NCI-H2081 treated with DMSO at 0.1 percent for 48 hours (cell line): ENCODE measurements around the gene STK32C.
"Not testable (repeated sequence)": the region's sequence is repeated elsewhere in the genome, so short reads cannot be mapped to it uniquely, and the experiment has no call there.

Experiments
- DNase-seq: peaks from one replicate; lab custom pipeline; 2025; lab: John Stamatoyannopoulos, UW

Gene STK32C

DNA sequence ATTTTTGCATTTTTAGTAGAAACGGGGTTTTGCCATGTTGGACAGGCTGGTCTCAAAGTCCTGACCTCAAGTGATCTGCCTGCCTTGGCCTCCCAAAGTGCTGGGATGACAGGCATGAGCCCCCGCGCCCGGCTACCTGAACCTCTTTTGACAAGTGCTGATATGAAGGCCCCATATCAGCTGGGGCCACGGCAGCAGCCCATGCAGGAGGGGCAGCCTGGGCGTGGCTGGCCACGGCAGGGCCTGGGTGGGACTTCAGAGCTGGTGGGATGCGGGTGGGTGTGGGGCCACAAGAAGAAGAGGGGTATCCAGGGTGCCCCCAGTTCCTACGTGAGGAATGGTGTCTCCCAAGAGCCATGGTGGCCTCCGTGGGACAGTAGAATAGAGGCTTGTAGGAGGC, 31.1 kb upstream of the STK32C start:
- no peak for DNase-seq

DNA sequence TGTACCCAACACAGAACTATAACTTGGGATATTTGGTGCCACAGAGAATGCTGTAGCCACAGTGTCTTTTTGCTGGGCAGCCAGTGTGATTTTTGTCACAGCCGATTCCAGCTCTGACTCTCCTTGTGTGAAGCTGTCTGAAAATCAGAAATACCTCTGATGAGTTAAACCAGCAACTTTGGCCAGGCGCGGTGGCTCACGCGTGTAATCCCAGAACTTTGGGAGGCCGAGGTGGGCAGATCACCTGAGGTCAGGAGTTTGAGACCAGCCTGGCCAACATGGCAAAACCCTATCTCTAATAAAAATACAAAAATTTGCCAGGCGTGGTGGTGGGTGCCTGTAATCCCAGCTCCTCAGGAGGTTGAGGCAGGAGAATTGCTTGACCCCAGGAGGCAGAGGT, 30.1 kb upstream of the STK32C start:
- not testable (repeated sequence) for DNase-seq

DNA sequence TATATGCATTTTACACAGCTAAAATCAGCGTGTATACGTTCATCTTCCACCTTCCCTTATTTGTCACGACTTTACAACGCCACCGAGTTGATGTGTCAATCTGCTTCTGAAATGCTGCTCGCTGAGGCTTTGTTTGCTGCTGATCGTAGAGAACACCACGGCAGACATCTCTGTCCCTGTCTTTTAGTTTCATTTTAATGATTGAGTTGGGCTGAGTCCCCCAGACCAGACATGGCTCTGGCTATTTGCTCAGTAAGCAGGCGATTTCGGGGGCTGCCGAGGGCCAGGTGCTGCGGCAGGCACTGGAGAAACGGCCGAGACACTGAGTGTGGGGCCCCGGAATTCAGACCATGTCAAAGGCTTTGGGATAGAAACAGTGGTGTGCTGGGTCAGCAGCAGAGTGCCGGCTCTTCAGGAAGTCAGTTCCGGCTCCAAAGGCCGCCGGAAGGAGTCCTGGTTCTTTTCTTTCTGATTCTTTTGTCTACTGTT, 29.2 kb upstream of the STK32C start:
- DNase-seq = no peak

DNA sequence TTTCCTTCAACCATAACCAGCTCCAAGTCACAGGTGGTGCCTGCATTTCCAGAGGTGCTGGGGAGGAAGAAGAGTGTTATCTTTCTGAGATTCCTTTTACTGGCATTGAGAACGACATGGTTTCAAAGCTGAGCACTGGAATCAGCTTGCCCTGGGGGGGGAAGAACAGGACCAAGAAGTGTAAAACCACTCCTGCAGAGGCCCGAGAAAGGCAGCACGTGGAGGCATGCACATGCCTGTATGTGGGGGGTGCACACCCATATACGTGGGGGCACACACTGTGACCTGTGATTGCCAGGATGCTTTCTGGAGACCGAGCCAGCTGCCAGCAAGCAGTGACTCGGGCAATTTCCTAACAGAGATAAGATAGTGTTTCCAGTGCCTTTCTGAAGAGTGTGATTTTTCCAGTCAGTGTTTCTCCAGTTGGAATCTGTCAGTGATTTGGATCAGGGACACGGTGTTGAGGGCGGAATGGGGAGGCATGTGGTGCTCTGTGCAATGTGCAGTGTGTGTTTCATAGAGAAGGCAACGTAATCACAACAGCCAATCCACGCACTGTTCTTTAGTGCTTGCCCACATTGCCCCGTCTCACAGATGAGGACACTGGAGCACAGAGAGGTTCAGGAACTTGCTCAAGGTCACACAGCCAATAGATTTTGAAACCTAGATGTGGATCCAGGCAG, 28.5 kb upstream of the STK32C start:
- DNase-seq = no peak

DNA sequence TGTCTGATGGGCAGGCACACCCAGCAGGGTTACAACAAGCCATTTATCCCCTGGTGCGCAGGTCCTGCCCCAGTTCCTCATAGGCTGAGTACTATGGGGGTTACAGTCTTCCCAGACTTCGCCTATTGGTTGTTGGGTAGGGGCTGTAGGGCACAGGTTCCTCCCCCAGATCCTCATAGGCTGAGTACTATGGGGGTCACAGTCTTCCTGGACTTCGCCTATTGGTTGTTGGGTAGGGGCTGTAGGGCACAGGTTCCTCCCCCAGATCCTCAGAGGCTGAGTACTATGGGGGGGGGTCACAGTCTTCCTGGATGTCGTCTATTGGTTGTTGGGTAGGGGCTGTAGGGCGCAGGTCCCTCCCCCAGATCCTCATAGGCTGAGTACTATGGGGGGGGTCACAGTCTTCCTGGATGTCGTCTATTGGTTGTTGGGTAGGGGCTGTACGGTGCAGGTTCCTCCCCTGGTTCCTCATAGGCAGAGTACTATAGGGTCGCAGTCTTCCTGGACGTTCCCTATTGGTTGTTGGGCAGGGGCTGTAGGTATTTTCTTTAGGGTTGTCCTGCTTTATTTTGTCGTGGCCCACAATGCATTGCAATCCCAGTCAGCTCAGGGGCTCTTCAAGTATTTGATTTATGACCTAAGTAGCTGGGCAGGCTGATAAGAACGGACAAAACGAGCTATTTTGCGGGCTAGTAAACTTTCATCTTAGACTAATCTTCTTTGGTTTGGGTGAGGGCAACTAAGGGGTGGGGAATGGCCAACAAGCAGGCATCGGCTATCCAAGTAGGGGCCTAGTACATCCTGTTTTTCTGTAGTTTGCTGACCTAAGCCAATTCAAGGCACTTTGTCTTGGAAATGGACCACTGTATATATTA, 27.7 kb upstream of the STK32C start:
- DNase-seq = no peak

DNA sequence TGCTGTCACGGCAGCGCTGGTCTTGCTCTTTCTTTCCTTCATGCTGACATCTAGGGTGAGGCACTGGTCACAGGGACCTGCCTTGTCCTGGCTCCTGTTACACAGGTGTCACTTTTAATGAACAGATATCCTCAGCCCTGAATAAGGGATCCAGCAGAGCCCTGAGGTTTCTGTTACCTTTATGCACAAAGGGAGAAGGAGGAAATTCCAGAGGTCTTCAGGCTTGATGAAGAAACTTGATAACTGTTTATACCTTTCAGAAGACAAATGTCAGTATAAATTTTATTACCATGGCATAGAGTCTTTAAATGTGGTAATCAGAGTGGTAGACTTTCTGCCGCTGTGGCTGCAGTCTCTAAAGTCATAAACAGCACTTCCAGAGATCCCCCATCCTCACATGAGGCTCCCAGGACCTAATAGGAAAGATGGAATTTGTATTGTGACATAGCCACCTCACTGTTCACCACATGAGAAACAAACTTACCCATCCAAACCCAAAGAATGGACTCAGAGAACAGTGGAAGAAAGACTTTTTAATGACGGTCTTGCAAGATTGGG, 27.0 kb upstream of the STK32C start:
- no peak for DNase-seq

DNA sequence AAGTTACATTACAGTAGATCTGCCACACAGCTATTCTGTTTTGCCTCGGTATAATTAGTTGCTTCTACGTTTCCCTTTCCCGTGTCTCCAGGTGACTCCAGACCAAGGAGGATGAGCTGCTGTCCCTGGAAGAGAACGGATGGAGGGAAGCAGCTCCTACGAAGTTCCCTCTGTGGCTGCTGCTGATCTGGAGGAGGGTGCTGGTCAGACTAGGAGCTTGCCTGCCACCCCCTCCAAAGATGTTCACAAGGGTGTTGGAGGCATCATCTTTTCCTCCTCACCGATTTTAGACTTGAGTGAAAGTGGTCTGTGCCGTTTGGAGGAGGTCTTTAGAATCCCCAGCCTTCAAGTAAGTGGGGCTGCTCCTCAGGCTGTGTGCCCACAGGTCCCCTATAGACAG, 25.6 kb upstream of the STK32C start:
- DNase-seq = no peak

DNA sequence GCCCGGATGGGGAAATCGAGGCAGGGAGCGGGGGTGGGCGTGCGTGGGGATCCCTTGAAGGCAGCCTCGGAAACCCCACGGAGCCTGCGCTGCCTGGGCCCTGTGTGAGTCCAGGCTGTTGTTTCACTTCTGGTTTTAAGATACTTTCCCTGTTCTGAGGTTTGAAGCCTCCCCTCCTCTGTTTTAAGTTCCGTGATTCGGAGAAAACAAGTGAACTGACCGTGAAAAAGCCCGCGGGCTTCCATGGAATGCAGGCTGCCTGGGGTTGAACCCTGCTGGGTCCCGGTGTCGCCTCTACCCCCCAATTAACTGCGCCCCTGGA, 24.6 kb upstream of the STK32C start:
- no peak for DNase-seq

DNA sequence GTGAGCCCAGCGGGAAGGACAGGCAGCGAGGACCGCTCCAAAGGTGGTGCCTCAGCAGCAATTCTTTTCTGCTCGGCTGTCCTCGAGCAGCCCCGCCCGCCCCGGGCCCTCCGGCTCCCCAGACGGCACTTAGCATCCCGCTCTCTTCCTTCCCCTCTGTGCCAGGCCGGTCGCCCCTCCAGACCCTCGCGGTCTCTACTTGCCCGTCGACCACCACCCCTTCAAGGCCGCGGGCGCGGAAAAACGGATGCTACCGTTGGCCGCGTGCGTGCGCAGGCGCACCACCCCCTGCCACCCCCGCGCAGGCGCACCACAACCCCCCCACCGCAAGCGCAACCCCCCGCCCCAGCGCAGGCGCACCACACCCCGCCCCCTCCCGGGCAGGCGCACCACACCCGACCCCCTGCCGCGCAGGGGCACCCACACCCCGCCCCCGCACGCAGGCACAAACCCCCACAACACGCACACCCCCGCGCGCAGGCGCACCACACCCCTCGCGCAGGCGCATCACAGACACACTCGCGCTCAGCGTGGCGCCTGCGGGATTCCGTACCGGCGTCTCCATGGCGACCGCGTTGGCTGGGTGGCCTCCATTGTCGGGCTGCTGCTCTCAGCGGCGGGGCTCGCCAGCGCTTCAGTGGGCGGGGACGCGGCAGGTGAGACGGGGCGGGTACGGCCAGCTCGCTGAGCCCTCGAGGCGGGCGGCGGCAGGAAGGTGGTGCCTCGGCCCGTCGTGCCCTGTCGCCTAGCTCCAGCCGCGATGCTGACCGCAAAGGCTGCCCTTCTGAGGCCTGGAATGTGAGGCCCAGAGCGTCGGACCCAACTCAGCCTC, 24.1 kb upstream of the STK32C start, which contains the start of gene LRRC27:
Gene LRRC27 (plus strand): TSS at position 593 of the 832 bp plus-strand sequence. CDS start 1,332 bp downstream, outside the sequence.
- peak; percentile 75 for DNase-seq

DNA sequence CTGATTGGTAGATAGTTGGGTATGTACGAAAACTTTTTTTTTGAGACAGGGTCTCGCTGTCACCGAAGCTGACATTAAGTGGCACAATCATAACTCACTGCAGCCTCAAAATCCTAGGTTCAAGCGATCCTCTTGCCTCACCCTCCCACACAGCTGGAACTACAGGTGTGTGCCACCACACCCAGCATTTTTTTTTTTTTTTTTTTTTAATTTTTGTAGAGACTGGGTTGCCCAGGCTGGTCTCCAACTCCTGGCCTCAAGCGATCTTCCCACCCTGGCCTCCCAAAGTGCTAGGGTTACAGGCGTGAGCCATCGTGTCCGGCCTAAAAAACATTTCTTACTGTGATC, 22.7 kb upstream of the STK32C start:
- DNase-seq = no peak

DNA sequence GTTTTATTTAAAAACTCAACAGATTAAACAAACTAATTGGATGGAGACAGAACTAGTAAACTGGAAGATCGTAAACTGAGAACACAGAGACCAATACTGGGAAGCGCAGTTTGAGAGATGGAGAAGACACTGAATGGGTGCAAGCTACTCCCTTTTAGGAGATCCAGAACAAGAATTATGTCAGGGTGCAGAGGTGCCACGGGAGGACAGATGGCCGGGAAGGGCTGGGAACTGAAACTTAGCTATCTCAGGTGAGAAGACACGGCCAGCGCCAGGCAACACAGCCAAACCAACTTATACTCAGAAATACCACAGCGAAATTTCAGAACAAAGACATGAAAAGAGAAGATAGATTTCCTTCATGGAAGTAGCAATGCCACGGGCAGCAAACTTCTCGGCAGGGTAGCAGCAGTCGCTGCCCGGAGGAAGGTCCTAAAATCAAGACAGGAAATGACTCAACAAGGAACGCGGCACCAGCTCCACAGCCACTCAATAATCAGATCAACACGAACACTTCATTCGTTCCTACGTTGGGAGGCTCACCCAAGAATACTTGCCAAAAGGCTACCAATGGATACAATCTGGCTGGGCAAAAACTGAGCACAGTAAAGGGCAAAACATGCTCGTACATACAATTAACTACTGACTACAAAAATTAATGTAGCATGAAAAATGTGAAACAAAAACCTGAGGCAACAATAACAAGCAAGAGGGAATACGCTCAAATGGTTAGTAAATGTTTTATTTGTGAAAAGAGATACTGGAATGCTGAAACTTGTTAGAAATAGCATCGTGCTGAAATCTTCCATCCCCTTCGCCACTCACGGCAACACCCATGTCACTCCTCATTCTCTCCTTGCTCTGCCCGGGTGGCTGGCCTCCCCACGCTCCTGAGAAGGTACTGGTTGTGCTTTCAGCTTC, 22.1 kb upstream of the STK32C start:
- no peak for DNase-seq

DNA sequence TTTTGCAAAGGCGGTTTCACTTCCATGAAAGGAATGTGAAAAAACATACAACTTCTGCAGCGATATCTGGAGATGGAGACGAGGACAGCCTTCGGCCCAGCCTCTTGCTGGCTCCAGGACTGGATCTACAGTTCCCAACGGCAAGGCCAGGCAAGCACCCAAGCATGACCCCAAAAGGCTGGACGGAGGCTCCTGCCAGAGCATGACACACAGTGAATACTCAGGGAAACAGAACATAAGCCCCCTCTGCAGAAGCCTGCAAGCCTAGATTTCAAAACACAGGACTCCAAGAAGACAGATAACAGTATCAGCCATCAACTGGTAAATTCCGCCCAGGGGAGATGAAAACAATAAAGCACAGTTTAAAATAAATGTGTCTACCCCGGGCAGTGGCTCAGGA, 21.0 kb upstream of the STK32C start:
- DNase-seq = no peak

DNA sequence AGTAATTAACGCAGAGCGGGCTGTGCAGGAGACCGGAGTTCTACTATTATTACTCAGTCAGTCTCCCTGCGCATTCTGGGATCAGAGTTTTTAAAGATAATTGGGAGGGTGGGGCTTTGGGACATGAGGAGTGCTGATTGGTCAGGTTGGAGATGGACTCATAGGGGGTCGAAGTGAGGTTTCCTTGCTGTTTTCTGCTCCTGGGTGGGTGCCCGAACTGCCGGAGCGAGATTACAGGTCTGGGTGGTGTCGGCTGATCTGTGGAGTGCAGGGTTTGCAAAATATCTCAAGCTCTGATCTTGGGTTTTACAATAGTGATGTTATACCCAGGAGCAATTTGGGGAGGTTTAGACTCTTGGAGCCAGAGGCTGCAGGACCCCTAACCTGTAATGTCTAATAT, 20.4 kb upstream of the STK32C start:
- no peak for DNase-seq

DNA sequence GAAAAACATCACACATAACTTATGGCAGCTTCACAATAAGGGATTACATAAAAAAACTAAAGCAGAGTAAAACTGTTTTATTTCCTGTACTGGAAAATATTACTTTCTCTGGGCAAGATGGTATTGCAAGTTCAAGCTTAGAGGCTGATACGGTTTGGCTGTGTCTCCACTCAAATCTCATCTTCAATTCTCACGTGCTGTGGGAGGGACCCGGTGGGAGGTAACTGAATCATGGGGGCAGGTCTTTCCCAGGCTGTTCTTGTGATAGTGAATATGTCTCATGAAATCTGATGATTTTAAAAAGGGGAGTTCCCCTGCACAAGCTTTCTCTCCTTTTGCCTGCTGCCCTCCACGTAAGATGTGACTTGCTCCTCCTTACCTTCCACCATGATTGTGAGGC, 19.2 kb upstream of the STK32C start:
- no peak for DNase-seq

DNA sequence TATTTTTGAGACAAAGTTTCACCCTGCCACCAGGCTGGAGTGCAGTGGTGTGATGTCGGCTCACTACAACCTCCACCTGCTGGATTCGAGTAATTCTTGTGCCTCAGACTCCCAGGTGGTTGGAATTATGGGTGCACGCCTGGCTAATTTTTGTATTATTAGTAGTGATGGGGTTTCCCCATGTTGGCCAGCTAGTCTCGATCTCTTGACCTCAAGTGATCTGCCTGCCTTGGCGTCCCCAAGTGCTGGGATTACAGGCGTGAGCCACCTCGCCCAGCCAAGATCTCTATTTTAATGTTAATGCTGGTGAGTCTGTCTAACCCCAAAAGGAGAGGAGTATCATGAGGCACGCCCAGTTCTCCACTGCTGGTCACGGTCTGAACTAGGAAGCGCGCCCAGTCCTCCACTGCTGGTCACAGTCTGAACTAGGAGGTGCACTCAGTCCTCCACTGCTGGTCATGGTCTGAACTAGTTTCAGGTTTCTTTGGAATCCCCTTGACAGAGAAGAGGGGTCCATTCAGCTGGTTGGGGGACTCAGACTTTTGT, 18.7 kb upstream of the STK32C start:
- no peak for DNase-seq

DNA sequence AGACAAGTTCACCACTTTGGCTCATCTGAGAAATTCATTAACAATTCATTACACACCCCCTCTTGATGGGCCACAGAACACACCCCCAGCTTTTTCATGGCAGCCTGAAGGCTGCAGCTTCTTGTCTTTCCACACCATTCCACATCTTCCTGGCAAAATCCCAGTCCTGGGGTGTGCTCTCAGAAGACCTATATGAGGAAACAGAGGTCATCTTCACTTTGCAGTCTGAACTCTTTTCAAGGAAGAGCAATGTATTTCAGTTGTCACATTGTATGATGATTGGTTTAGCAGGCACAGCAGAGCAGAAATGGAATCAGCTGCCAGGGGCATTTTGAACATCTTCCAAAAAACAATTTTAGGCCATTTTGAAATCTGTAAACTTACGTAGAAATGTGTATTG, 16.4 kb upstream of the STK32C start:
- DNase-seq = no peak

DNA sequence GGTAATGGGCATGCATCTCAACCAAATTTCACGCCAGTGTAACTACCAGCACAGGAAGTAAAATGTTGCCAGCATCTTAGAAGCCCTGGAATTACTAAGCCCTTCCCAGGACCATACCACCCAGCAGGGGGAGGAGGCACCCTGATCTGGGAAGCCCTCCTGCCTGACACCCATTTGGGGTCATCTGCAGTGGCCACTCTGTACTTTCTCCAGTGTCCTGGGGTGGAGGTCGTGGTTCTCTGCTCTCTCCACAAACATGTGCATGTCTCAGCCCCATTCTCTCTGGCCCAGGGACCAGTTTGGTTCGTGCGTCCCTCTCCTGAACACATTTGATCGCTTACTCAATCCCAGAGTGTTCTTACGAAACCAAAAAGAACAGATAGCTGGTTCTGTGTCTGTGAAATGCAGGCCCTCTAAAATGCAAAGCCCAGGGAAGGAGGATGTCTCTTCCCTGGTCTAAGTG, 14.9 kb upstream of the STK32C start:
- DNase-seq = no peak

DNA sequence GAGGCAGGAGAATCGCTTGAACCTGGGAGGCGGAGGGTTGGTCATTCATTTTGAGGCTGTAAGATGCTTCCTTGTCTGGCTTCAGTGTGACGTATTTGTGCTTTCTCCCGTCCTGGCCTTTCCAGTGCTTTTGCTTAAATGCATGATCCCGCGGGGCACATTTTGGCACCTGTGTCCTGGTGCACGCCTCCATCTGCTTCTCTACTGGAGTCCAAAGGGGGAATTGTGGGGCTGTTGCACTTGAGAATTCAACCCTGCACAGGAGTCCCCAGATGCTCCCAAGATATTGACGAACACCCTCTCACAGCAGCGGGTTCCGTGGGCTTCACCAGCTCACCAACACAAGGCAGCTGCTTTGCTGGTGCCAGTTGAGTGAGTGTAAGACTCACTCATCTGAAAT, 14.0 kb upstream of the STK32C start:
- DNase-seq = no peak

DNA sequence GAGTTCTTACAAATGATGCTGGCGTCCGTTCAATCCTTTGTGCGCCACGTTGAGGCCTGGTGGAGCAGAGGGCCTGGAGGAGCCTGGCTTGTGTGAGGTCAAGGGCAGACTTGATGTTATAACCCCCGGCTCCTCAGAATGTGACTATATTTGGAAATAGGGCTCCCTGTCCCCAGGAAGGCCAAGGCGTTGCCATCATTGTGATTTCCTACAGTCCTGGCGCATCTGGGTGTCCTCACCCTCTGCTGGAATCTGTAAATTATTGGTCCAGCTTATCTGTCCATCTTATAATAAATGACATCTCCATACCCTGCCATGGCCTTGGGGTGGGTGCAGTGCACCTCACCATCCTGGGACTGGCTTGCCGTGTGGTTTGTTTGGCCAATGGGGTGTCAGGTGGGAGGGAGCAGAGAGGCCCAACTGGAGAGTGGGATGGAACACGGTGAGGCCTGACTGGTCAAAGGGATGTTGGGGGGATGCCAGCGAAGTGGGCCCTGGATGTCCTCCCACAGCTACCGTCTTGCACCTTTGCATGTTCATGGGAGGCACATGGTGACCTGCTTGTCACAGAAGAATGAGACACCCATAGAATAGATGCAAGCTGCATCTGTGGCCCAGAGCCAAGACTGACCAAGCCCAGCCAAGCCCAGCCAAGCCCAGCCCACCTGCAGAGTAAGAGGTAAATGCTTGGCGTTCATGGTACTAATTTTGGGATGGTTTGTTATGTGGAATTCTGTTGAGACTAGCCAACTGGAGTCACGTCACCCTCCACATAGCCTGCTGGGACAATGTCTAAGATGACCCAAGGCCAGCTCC, 13.1 kb upstream of the STK32C start:
- no peak for DNase-seq
